ENCODE data around the gene ARL4C.

The ARL4C gene

DNA sequence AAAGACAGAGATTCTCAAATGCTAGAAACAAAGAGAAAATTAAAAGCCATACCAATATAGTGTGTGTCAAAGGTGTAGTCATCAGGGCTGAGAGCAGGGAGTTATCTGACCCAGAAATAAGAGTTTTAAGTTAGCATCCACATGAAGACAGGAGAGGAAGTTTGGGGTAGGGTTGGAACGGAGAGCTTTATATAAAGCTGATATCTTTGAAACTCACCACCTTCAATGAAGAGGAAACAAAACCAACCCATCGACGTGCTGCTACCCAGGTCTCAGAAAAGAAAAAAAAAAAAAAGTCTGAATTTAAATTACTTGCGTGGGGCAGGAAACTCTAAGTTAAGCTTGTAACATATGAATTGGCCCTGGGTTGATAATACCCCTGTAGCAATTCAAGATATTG is 42.4 kb downstream of the ARL4C start:
- Histone ChIP-seq H3K36me3 (no peaks in the 10 kb centered on the region), H3K9me3 (no peaks in the 10 kb centered on the region), H3K27me3 (no peaks in the 10 kb centered on the region), H3K27ac (no peak overlapping the region), H3K4me1 (ENCODE audit: control insufficient read depth in 1 of 2, insufficient read depth in 1 of 2, low read depth in 1 of 2, low read length in 1 of 2) (no peaks in the 10 kb centered on the region), H3K4me3 (ENCODE audit: low read depth in 1 of 2, low read length in 1 of 2) (no peak overlapping the region)
- TF ChIP-seq, protein P1, sequence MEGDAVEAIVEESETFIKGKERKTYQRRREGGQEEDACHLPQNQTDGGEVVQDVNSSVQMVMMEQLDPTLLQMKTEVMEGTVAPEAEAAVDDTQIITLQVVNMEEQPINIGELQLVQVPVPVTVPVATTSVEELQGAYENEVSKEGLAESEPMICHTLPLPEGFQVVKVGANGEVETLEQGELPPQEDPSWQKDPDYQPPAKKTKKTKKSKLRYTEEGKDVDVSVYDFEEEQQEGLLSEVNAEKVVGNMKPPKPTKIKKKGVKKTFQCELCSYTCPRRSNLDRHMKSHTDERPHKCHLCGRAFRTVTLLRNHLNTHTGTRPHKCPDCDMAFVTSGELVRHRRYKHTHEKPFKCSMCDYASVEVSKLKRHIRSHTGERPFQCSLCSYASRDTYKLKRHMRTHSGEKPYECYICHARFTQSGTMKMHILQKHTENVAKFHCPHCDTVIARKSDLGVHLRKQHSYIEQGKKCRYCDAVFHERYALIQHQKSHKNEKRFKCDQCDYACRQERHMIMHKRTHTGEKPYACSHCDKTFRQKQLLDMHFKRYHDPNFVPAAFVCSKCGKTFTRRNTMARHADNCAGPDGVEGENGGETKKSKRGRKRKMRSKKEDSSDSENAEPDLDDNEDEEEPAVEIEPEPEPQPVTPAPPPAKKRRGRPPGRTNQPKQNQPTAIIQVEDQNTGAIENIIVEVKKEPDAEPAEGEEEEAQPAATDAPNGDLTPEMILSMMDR (IDR thresholded peaks at IDR 0.05) = no peak

DNA sequence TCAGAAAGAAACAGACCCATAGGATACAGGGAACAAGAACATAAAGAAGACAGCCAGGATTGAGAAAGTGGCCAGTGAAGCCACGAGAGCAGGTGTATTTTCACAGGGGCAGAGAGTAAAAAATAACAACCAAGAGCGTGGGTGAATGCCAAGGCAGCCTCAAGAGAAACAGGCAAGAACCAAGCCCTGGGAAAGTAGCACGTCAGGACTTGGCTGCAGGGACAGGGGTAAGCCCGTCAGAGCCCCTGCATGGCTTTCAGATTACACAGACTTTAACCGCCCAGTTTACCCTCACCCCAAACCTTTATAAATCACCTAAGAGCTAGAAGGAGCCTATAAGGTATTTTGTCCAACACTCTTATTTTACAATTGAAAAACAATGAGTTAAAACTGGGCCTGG is 43.7 kb downstream of the ARL4C start:
- H3K27ac ChIP-seq = no peak overlapping the region

DNA sequence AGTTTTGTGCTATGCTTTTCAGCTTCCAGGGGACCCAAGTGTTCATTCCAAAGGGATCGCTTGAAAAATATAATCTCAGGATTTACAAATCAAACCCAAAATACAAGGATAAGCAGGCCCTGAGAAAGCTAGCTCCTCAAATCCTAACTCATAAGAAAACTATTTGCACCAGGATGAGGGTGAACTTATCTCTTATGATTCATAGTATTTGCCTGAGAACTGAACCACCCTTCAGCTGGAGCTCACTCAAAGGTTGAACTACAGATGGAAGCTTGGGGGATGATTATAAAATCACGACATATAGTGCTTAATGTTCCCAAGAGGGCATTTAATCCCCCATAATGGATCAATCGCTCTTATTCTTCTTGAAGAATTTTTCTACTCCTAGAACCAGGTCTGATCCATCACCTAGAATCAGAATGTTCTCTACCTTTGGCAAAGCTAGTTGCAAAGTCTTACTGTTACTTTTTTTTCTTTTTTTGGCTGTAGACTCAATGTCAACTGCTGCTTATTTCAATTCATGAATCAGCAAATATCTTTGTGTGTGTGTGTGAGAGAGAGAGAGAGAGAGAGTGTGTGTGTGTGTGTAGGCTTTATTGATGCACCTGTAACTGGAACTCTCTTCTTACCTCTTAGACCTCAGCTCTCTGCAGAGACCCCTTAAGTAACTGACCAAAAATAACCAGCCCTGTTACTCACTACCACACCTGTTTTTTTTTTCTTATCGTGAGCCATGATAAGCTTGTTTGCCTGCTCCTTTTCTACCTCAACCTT is 44.8 kb downstream of the ARL4C start:
- H3K36me3 ChIP-seq = no peaks in the 10 kb centered on the region
- H3K27ac ChIP-seq = no peak overlapping the region
- no peaks in the 10 kb centered on the region for H3K27me3 ChIP-seq
- no peaks in the 10 kb centered on the region for H3K9me3 ChIP-seq
- no peaks in the 10 kb centered on the region for H3K4me1 ChIP-seq (ENCODE audit: control insufficient read depth in 1 of 2, insufficient read depth in 1 of 2, low read depth in 1 of 2, low read length in 1 of 2)
- H3K4me3 ChIP-seq (ENCODE audit: low read depth in 1 of 2, low read length in 1 of 2) = no peak overlapping the region
- TF ChIP-seq, protein P1 (IDR thresholded peaks at IDR 0.05) = no peak

More for the DNA sequence above, 43.7 kb downstream of the ARL4C start:
- Histone ChIP-seq H3K4me1 (ENCODE audit: control insufficient read depth in 1 of 2, insufficient read depth in 1 of 2, low read depth in 1 of 2, low read length in 1 of 2) (no peaks in the 10 kb centered on the region), H3K27me3 (no peaks in the 10 kb centered on the region), H3K4me3 (ENCODE audit: low read depth in 1 of 2, low read length in 1 of 2) (no peak overlapping the region), H3K36me3 (no peaks in the 10 kb centered on the region), H3K9me3 (no peaks in the 10 kb centered on the region)
- TF ChIP-seq, protein P1 (IDR thresholded peaks at IDR 0.05) = no peak

DNA sequence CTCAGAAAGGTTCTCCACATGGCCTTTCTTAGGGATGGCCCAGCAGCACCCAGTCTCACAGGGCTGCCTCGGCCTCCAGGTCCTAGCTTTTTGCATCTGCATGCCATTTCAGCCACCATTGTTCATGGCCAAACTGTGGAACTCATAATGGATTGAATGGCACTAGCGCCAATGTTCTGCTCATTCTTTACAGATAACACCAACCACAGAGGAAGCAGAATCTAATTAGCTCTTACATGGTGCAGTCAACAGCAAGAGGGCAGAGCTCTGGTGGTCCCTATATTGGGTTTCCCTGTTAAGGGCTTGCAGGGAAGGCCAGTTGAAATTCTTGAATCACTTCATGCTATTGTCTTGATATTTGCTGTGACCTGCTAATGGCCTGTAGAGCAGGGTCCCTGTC is 45.6 kb downstream of the ARL4C start:
- H3K4me3 ChIP-seq (ENCODE audit: low read depth in 1 of 2, low read length in 1 of 2) = no peak overlapping the region
- H3K4me1 ChIP-seq (ENCODE audit: control insufficient read depth in 1 of 2, insufficient read depth in 1 of 2, low read depth in 1 of 2, low read length in 1 of 2) = no peaks in the 10 kb centered on the region

DNA sequence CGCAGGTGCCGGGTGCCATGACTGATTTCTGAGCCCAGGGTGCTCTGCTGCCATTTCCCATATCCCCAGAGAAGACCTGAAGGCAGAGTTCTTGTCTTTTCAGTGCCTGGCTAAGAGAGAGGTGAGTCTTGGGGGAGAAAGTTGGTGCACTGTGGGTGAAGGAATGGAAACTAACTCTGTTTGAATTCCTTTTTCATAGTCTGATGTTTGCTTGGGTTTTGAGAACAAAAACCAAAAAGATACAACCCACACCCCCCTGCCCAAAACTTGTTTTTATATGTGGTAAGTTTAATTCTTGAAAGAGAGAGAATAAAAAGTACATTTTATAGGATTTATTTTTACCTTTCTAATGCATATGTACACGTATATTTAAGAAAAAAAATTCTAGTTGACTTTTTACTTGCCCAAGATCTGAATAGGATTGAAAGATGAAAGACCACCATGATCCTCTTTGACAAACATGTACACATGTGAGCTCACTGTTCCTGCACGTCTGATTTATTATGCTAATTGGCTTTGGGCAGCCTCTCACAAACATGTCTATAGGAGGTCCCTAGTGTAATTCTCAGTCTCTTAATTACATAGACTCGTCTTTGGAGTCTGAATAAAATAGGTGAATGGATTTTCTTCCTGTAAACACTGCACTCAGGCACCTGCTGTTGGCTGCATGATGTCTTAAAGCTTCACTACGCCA is 46.3 kb downstream of the ARL4C start:
- Histone ChIP-seq H3K27me3 (no peaks in the 10 kb centered on the region), H3K36me3 (no peaks in the 10 kb centered on the region), H3K9me3 (no peaks in the 10 kb centered on the region), H3K27ac (no peak overlapping the region), H3K4me3 (ENCODE audit: low read depth in 1 of 2, low read length in 1 of 2) (no peak overlapping the region), H3K4me1 (ENCODE audit: control insufficient read depth in 1 of 2, insufficient read depth in 1 of 2, low read depth in 1 of 2, low read length in 1 of 2) (no peaks in the 10 kb centered on the region)
- TF ChIP-seq, protein P1 (IDR thresholded peaks at IDR 0.05) = no peak

More for the DNA sequence above, 45.6 kb downstream of the ARL4C start:
- no peaks in the 10 kb centered on the region for H3K36me3 ChIP-seq
- H3K27ac ChIP-seq = no peak overlapping the region
- no peaks in the 10 kb centered on the region for H3K9me3 ChIP-seq
- H3K27me3 ChIP-seq = no peaks in the 10 kb centered on the region
- TF ChIP-seq, protein P1 (IDR thresholded peaks at IDR 0.05) = no peak
